PFSK-1 (cell line): ENCODE results near the gene CATSPERE.

Experiments used
- FOXP2 ChIP-seq: optimal IDR thresholded peaks from 2 replicates; pipeline ENCODE3; 2011; ENCODE audit warnings: borderline replicate concordance, control low read depth, inconsistent platforms; ENCODE audit not compliant: insufficient read depth; ENCODE audit errors: extremely low read length, extremely low read depth
- TF ChIP-seq, protein P1 (sequence below), 2 experiments: IDR thresholded peaks; 2 replicates each; pipeline versions ENCODE4 v1.6.1 to v1.8.0; 2011 to 2012; ENCODE audit warnings: low read depth in 2 of 2, low read length in 2 of 2, control low read depth in 1 of 2, inconsistent platforms in 1 of 2, mild to moderate bottlenecking in 1 of 2, moderate library complexity in 1 of 2; ENCODE audit not compliant: insufficient read depth in 1 of 2

DNA sequence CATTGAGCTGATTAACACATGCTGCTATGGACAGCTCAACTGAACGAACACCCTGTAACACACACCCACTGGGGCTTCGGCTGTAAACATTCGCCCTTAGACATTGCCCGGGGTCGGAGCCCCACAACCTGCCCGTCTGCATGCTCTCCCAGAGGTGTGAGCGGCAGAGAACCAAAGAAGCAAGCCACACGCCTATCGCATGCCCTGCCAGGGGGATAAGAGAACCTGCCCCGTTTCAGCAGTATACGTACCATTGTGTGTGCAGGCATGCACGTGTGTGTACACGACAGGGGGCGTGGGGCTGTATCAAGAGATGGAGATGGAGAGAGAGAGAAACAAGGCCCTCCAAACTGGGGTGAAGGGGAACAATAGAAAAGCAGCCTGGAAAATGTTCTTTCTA lies 181.9 kb downstream of the CATSPERE start:
- TF ChIP-seq, protein P1, sequence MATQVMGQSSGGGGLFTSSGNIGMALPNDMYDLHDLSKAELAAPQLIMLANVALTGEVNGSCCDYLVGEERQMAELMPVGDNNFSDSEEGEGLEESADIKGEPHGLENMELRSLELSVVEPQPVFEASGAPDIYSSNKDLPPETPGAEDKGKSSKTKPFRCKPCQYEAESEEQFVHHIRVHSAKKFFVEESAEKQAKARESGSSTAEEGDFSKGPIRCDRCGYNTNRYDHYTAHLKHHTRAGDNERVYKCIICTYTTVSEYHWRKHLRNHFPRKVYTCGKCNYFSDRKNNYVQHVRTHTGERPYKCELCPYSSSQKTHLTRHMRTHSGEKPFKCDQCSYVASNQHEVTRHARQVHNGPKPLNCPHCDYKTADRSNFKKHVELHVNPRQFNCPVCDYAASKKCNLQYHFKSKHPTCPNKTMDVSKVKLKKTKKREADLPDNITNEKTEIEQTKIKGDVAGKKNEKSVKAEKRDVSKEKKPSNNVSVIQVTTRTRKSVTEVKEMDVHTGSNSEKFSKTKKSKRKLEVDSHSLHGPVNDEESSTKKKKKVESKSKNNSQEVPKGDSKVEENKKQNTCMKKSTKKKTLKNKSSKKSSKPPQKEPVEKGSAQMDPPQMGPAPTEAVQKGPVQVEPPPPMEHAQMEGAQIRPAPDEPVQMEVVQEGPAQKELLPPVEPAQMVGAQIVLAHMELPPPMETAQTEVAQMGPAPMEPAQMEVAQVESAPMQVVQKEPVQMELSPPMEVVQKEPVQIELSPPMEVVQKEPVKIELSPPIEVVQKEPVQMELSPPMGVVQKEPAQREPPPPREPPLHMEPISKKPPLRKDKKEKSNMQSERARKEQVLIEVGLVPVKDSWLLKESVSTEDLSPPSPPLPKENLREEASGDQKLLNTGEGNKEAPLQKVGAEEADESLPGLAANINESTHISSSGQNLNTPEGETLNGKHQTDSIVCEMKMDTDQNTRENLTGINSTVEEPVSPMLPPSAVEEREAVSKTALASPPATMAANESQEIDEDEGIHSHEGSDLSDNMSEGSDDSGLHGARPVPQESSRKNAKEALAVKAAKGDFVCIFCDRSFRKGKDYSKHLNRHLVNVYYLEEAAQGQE (IDR thresholded peaks at IDR 0.05; ENCODE audit: insufficient read depth in 1 of 2, low read depth in 2 of 2, low read length in 2 of 2), result no peak
- TF ChIP-seq FOXP2, result no peak
